H9 (cell line): ENCODE measurements around the gene CNPY2. TPM values are rescaled to one million over a fixed set of nuclear protein-coding genes. Genes with fewer than 3 reads are reported as not detected.
A peak's percentile ranks its signal among the peaks of the same experiment; 100 is the strongest.

Experiments used
- DNase-seq: peaks from one replicate; pipeline ENCODE4 v3.0.0-alpha.2; 2017
- H2AFZ ChIP-seq: one replicate; pipeline ENCODE4 v1.6.1; 2013; ENCODE audit warnings: mild to moderate bottlenecking, low read length, control low read depth, moderate library complexity
- H2AK5ac ChIP-seq: 2 replicates; pipeline ENCODE4 v1.6.1; 2013; ENCODE audit warnings: low read length, control low read depth, mixed read lengths; ENCODE audit not compliant: insufficient read length
- H2BK120ac ChIP-seq: one replicate; pipeline ENCODE4 v1.6.1; 2013; ENCODE audit warnings: low read depth, mild to moderate bottlenecking, low read length, control low read depth, inconsistent platforms; ENCODE audit not compliant: poor library complexity, severe bottlenecking
- H2BK12ac ChIP-seq: 2 replicates; pipeline ENCODE4 v1.6.1; 2013; ENCODE audit warnings: low read length, control low read depth, mixed read lengths, low read depth; ENCODE audit not compliant: insufficient read length
- H2BK15ac ChIP-seq: 2 replicates; pipeline ENCODE4 v1.6.1; 2013; ENCODE audit warnings: low read depth, low read length, control low read depth
- H2BK20ac ChIP-seq: one replicate; pipeline ENCODE4 v1.6.1; 2013; ENCODE audit warnings: low read depth, mild to moderate bottlenecking, low read length, control low read depth, inconsistent platforms; ENCODE audit not compliant: poor library complexity, severe bottlenecking
- H2BK5ac ChIP-seq: 2 replicates; pipeline ENCODE4 v1.6.1; 2013; ENCODE audit warnings: low read length, control low read depth, mixed read lengths; ENCODE audit not compliant: insufficient read length
- H3K14ac ChIP-seq: 2 replicates; pipeline ENCODE4 v1.6.1; 2013; ENCODE audit warnings: low read length, control low read depth; ENCODE audit not compliant: insufficient read depth
- H3K18ac ChIP-seq: 2 replicates; pipeline ENCODE4 v1.6.1; 2013; ENCODE audit warnings: low read depth, mild to moderate bottlenecking, mixed read lengths, low read length, control low read depth; ENCODE audit not compliant: insufficient read length
- H3K23ac ChIP-seq: 2 replicates; pipeline ENCODE4 v1.6.1; 2013; ENCODE audit warnings: low read length, control low read depth, mixed read lengths, low read depth; ENCODE audit not compliant: insufficient read length
- H3K23me2 ChIP-seq: 2 replicates; pipeline ENCODE4 v1.6.1; 2013; ENCODE audit warnings: low read depth, mild to moderate bottlenecking, mixed read lengths, low read length, control low read depth; ENCODE audit not compliant: insufficient read length, poor library complexity, severe bottlenecking
- H3K27ac ChIP-seq: 2 replicates; pipeline ENCODE4 v1.5.1; 2013; ENCODE audit warnings: low read length, control low read depth, mixed read lengths, low read depth; ENCODE audit not compliant: insufficient read length
- H3K27me3 ChIP-seq: 2 replicates; pipeline ENCODE4 v1.6.1; 2013; ENCODE audit warnings: low read length, control low read depth, inconsistent platforms; ENCODE audit not compliant: insufficient read depth
- H3K4ac ChIP-seq: 2 replicates; pipeline ENCODE4 v1.6.1; 2013; ENCODE audit warnings: low read depth, mild to moderate bottlenecking, control low read depth, inconsistent platforms, low read length, moderate library complexity
- H3K4me1 ChIP-seq: 2 replicates; pipeline ENCODE4 v1.6.1; 2013; ENCODE audit warnings: low read length, control low read depth, inconsistent platforms; ENCODE audit not compliant: insufficient read depth
- H3K4me2 ChIP-seq: 2 replicates; pipeline ENCODE4 v1.6.1; 2013; ENCODE audit warnings: low read length, control low read depth, mixed read lengths; ENCODE audit not compliant: insufficient read length, insufficient read depth
- H3K56ac ChIP-seq: 2 replicates; pipeline ENCODE4 v1.6.1; 2013; ENCODE audit warnings: low read depth, mild to moderate bottlenecking, mixed read lengths, low read length, control low read depth; ENCODE audit not compliant: insufficient read length
- H3K79me1 ChIP-seq: 2 replicates; pipeline ENCODE4 v1.6.1; 2013; ENCODE audit warnings: low read depth, mild to moderate bottlenecking, moderate library complexity, low read length, control low read depth, inconsistent platforms; ENCODE audit not compliant: insufficient read depth, poor library complexity, severe bottlenecking
- H3K79me2 ChIP-seq: 2 replicates; pipeline ENCODE4 v1.6.1; 2013; ENCODE audit warnings: low read length, control low read depth, inconsistent platforms; ENCODE audit not compliant: insufficient read depth
- H3K9ac ChIP-seq: 2 replicates; pipeline ENCODE4 v1.6.1; 2013; ENCODE audit warnings: low read length, control low read depth, mixed read lengths; ENCODE audit not compliant: insufficient read length; ENCODE audit errors: extremely low read depth
- H3K9me3 ChIP-seq: one replicate; pipeline ENCODE4 v1.6.1; 2013; ENCODE audit warnings: low read depth, low read length, inconsistent platforms; ENCODE audit not compliant: control insufficient read depth
- H3T11ph ChIP-seq: one replicate; pipeline ENCODE4 v1.6.1; 2013; ENCODE audit warnings: mild to moderate bottlenecking, low read length, control low read depth, inconsistent platforms
- H4K20me1 ChIP-seq: one replicate; pipeline ENCODE4 v1.6.1; 2013; ENCODE audit not compliant: control insufficient read depth, insufficient read length, insufficient read depth
- H4K5ac ChIP-seq: 2 replicates; pipeline ENCODE4 v1.6.1; 2013; ENCODE audit warnings: low read depth, mild to moderate bottlenecking, mixed read lengths, low read length, control low read depth; ENCODE audit not compliant: insufficient read length
- H4K8ac ChIP-seq: replicated peaks from 2 replicates; pipeline ENCODE4 v1.6.1; 2013; ENCODE audit warnings: low read length, control low read depth, mixed read lengths, low read depth; ENCODE audit not compliant: insufficient read length
- H4K91ac ChIP-seq: 2 replicates; pipeline ENCODE4 v1.6.1; 2013; ENCODE audit warnings: low read depth, mild to moderate bottlenecking, moderate library complexity, mixed read lengths, low read length, control low read depth; ENCODE audit not compliant: insufficient read length
- H3K27ac Mint-ChIP-seq, 3 experiments: 2 replicates in 2 of 3; 3 replicates in 1 of 3; pipeline ENCODE4 v1.8.0; 2020 to 2021; ENCODE audit warnings: mixed read lengths in 3 of 3, mild to moderate bottlenecking in 1 of 3, moderate library complexity in 1 of 3
- H3K27me3 Mint-ChIP-seq: 2 replicates; pipeline ENCODE4 v1.8.0; 2021; ENCODE audit warnings: low read depth, mild to moderate bottlenecking, moderate library complexity, mixed read lengths
- H3K36me3 Mint-ChIP-seq, 3 experiments: 2 replicates in 2 of 3; 3 replicates in 1 of 3; pipeline ENCODE4 v1.8.0; 2020 to 2021; ENCODE audit warnings: low read depth in 3 of 3, mixed read lengths in 3 of 3; ENCODE audit not compliant: insufficient read depth in 1 of 3
- H3K4me1 Mint-ChIP-seq, 2 experiments: 2 replicates each; pipeline ENCODE4 v1.8.0; 2020; ENCODE audit warnings: mixed read lengths in 2 of 2
- H3K4me3 Mint-ChIP-seq, 2 experiments: 2 replicates in 1 of 2; 3 replicates in 1 of 2; pipeline ENCODE4 v1.8.0; 2020 to 2021; ENCODE audit warnings: mild to moderate bottlenecking in 2 of 2, mixed read lengths in 2 of 2, moderate library complexity in 1 of 2
- H3K9me3 Mint-ChIP-seq, 2 experiments: 2 replicates in 1 of 2; 3 replicates in 1 of 2; pipeline ENCODE4 v1.8.0; 2020; ENCODE audit warnings: mild to moderate bottlenecking in 2 of 2, mixed read lengths in 2 of 2, moderate library complexity in 1 of 2
- WGBS: extraction: QIAGEN DNeasy Blood & Tissue Kit; methylation state at CpG from one replicate; pipeline ENCODE4 v1.1.7; 2013; ENCODE audit warnings: missing lambda C conversion rate, low lambda C conversion rate, mixed read lengths; ENCODE audit not compliant: insufficient read length; ENCODE audit errors: extremely low coverage; 5-methylcytosine and 5-hydroxymethylcytosine counted together
- total RNA-seq: library from RNA; stranded (reverse); gene quantifications from 2 replicates; pipeline ENCODE4 v1.2.1, GENCODE V29; 2021
- TF ChIP-seq, protein P1 (sequence below): fragments of 200-600 bp; sonication (generic); conservative IDR thresholded peaks from 3 replicates; pipeline ENCODE4 v1.8.0; 2021; ENCODE audit warnings: antibody characterized with exemption, mild to moderate bottlenecking

CNPY2 gene
- total RNA-seq, 1 experiment from 2014 or later, result 221 TPM

DNA sequence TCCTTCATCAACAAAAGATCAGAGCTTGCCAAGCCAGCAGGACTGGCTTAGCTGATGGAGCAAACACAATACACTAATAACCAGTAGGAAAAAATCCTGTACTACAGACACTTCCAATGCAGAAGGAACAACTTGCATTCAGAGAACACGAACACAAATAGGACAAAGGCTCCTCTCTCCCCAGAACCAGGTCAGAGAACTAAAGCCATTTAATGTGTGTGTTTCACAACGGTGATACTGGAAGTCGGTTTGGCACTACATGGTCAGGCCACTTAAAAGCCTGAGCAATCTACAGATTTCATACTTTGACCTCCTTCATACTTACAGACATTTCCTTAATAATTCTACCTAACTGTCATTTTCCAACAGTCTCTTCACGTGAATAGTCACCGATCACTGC lies 22.0 kb downstream of the CNPY2 start:
- no peak overlapping the region for H3T11ph ChIP-seq
- H3K14ac ChIP-seq, result no peak overlapping the region
- Mint-ChIP-seq H3K36me3 (peaks cover 14 to 58% (median 24%) of the 10 kb centered on the region in 3 experiments), H3K27me3 (no peaks in the 10 kb centered on the region), H3K4me1 (peaks cover 3 to 4% of the 10 kb centered on the region in 2 experiments; a peak in 3 of 4 replicates), H3K9me3 (no peaks in the 10 kb centered on the region), H3K4me3 (no peak overlapping the region), H3K27ac (peak overlapping the region in 1 of 3 experiments; percentile 16; a peak in 2 of 7 replicates)
- no peak overlapping the region for H2BK120ac ChIP-seq
- H3K18ac ChIP-seq, result no peak overlapping the region
- peaks cover 11% of the 10 kb centered on the region for H3K79me1 ChIP-seq
- peaks cover 11% of the 10 kb centered on the region; the same call in 1 of the 2 replicates for H3K79me2 ChIP-seq
- H4K8ac ChIP-seq, result no peak overlapping the region
- H3K23me2 ChIP-seq, result no peaks in the 10 kb centered on the region
- no peak overlapping the region for H4K91ac ChIP-seq
- H2BK15ac ChIP-seq, result no peak overlapping the region
- TF ChIP-seq, protein P1, sequence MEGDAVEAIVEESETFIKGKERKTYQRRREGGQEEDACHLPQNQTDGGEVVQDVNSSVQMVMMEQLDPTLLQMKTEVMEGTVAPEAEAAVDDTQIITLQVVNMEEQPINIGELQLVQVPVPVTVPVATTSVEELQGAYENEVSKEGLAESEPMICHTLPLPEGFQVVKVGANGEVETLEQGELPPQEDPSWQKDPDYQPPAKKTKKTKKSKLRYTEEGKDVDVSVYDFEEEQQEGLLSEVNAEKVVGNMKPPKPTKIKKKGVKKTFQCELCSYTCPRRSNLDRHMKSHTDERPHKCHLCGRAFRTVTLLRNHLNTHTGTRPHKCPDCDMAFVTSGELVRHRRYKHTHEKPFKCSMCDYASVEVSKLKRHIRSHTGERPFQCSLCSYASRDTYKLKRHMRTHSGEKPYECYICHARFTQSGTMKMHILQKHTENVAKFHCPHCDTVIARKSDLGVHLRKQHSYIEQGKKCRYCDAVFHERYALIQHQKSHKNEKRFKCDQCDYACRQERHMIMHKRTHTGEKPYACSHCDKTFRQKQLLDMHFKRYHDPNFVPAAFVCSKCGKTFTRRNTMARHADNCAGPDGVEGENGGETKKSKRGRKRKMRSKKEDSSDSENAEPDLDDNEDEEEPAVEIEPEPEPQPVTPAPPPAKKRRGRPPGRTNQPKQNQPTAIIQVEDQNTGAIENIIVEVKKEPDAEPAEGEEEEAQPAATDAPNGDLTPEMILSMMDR, result no peak
- no peak overlapping the region for H3K23ac ChIP-seq
- no peaks in the 10 kb centered on the region for H3K4me1 ChIP-seq
- H3K4me2 ChIP-seq, result no peak overlapping the region
- H2AFZ ChIP-seq, result no peak overlapping the region
- no peak overlapping the region for H3K27ac ChIP-seq
- WGBS, result no CpG with 5 or more reads among the region's 5 CpGs
- no peak for DNase-seq
- no peaks in the 10 kb centered on the region for H4K20me1 ChIP-seq
- no peak overlapping the region for H2AK5ac ChIP-seq
- H2BK5ac ChIP-seq, result no peak overlapping the region
- H3K9me3 ChIP-seq, result no peaks in the 10 kb centered on the region
- no peak overlapping the region for H3K56ac ChIP-seq
- H3K9ac ChIP-seq, result no peak overlapping the region
- H2BK12ac ChIP-seq, result no peak overlapping the region
- no peak overlapping the region for H4K5ac ChIP-seq
- H3K4ac ChIP-seq, result no peak overlapping the region
- no peak overlapping the region for H2BK20ac ChIP-seq
- no peaks in the 10 kb centered on the region for H3K27me3 ChIP-seq
